SU-DHL-6 (cell line): ENCODE data around the gene ZNF716.

ENCODE experiments used
- H2AFZ ChIP-seq: fragments of 200-600 bp; sonication (generic); 2 replicates; pipeline ENCODE4 v1.6.1; 2014; ENCODE audit warnings: low read depth, mild to moderate bottlenecking, moderate library complexity, mixed read lengths, antibody characterized with exemption, low read length; ENCODE audit not compliant: severe bottlenecking
- H3F3A ChIP-seq: fragments of 200-600 bp; shearing (Covaris generic); 2 replicates; pipeline ENCODE4 v1.6.0; 2016; ENCODE audit warnings: antibody characterized with exemption, mild to moderate bottlenecking; ENCODE audit not compliant: insufficient read depth
- H3K27ac ChIP-seq: fragments of 200-600 bp; sonication (generic); 2 replicates; pipeline ENCODE4 v1.5.1; 2016; ENCODE audit warnings: low read depth, mild to moderate bottlenecking, low read length, moderate library complexity, mixed read lengths
- H3K27me3 ChIP-seq: fragments of 200-600 bp; sonication (generic), shearing (Covaris generic); 2 replicates; pipeline ENCODE4 v1.6.0; 2014; ENCODE audit warnings: mild to moderate bottlenecking, low read length
- H3K36me3 ChIP-seq: fragments of 200-600 bp; sonication (generic); 2 replicates; pipeline ENCODE4 v1.6.1; 2014; ENCODE audit warnings: mild to moderate bottlenecking, low read length, mixed read lengths
- H3K4me2 ChIP-seq: fragments of 300-600, 200-600 bp; shearing (Covaris generic), sonication (generic); 2 replicates; pipeline ENCODE4 v1.6.0; 2014; ENCODE audit warnings: low read length, low read depth, mild to moderate bottlenecking; ENCODE audit not compliant: poor library complexity, severe bottlenecking
- H3K4me3 ChIP-seq: fragments of 200-600 bp; sonication (generic); 2 replicates; pipeline ENCODE4 v1.5.1; 2014; ENCODE audit warnings: antibody characterized with exemption, low read length, mild to moderate bottlenecking, mixed read lengths; ENCODE audit not compliant: insufficient read depth, poor library complexity, severe bottlenecking
- H3K79me2 ChIP-seq: fragments of 200-600 bp; sonication (generic); 2 replicates; pipeline ENCODE4 v1.6.1; 2014; ENCODE audit warnings: mild to moderate bottlenecking, low read length, moderate library complexity; ENCODE audit not compliant: insufficient read depth
- H3K9ac ChIP-seq: fragments of 200-600 bp; sonication (generic); 2 replicates; pipeline ENCODE4 v1.7.0; 2014; ENCODE audit warnings: mild to moderate bottlenecking, low read length
- H3K9me2 ChIP-seq: fragments of 200-600 bp; sonication (generic); replicated peaks from 2 replicates; pipeline ENCODE4 v1.6.1; 2014; ENCODE audit warnings: low read length; ENCODE audit not compliant: insufficient read depth
- H3K9me3 ChIP-seq: fragments of 200-600 bp; sonication (generic); 2 replicates; pipeline ENCODE4 v1.6.1; 2014; ENCODE audit warnings: low read length, mixed read lengths; ENCODE audit not compliant: insufficient read depth
- H4K20me1 ChIP-seq: fragments of 200-600 bp; sonication (generic); 2 replicates; pipeline ENCODE4 v1.6.1; 2014; ENCODE audit warnings: low read depth, mild to moderate bottlenecking, antibody characterized with exemption, low read length, moderate library complexity, mixed read lengths
- EZH2phosphoT487 ChIP-seq: fragments of 200-600 bp; sonication (generic), shearing (Covaris generic); conservative IDR thresholded peaks from 2 replicates; pipeline ENCODE4 v1.6.1; 2018; ENCODE audit warnings: mild to moderate bottlenecking, antibody characterized with exemption, low read length, moderate library complexity, mixed read lengths
- TF ChIP-seq, protein P1 (sequence below): fragments of 200-600 bp; sonication (generic); IDR thresholded peaks from one replicate; pipeline ENCODE4 v1.5.1; 2017; ENCODE audit warnings: antibody characterized with exemption, mild to moderate bottlenecking, low read length, moderate library complexity; ENCODE audit not compliant: insufficient read depth, poor library complexity, severe bottlenecking

The ZNF716 gene

DNA sequence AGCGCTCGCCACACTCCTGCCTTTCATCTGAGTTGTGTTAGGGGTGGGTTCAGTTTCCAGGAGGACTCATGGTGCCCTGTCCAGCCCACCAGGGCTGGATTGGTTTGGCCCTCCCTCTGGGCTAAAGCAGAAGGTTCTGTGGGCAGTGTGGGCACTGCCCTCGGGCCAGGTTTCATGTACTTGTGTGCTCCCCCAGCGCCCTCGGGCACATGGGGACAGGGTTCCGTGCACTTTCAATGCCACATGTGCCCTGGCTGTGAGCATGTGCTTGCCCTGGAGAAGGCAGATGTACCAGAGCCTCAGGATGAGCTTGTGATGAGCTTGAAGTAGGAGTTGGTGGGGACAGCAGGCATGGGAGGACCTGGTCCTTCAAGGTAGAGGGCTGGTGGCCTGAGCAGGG is 35.6 kb upstream of the ZNF716 start:
- Histone ChIP-seq H3K4me2 (no peak overlapping the region), H3K4me3 (no peak overlapping the region), H3K27me3 (no peaks in the 10 kb centered on the region), H3F3A (no peaks in the 10 kb centered on the region), H3K9me3 (no peaks in the 10 kb centered on the region; the same call in 1 of the 2 replicates), H3K9ac (no peak overlapping the region), H4K20me1 (no peaks in the 10 kb centered on the region), H3K9me2 (0 out of 2 replicates have a peak, but pooled peaks cover 5% of the 10 kb centered on the region), H3K79me2 (no peaks in the 10 kb centered on the region), H2AFZ (no peak overlapping the region), H3K36me3 (no peaks in the 10 kb centered on the region), H3K27ac (no peak overlapping the region)
- TF ChIP-seq, protein P1, sequence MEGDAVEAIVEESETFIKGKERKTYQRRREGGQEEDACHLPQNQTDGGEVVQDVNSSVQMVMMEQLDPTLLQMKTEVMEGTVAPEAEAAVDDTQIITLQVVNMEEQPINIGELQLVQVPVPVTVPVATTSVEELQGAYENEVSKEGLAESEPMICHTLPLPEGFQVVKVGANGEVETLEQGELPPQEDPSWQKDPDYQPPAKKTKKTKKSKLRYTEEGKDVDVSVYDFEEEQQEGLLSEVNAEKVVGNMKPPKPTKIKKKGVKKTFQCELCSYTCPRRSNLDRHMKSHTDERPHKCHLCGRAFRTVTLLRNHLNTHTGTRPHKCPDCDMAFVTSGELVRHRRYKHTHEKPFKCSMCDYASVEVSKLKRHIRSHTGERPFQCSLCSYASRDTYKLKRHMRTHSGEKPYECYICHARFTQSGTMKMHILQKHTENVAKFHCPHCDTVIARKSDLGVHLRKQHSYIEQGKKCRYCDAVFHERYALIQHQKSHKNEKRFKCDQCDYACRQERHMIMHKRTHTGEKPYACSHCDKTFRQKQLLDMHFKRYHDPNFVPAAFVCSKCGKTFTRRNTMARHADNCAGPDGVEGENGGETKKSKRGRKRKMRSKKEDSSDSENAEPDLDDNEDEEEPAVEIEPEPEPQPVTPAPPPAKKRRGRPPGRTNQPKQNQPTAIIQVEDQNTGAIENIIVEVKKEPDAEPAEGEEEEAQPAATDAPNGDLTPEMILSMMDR: no peak
- TF ChIP-seq EZH2phosphoT487: no peak

DNA sequence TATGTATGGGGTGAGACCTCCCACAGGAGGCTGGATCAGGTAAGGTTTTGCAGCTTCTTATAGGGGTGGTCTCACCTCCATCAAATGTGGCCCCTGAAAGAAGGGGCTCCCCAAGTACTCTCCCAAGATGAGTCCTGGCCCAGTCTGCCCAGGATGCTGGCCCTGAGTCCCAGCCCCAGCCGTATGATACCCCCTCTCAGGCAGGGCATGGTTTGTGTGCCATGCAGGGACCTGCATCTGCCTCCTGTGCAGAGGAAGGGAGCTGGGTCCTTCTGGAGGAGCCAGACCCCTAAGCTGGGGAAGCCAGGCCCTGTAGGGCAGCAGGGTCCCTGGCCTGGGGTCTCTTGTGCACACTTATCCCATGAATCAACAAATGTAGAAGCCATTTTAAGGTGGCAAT is 35.1 kb upstream of the ZNF716 start:
- no peak overlapping the region for H3K4me2 ChIP-seq
- no peak overlapping the region for H3K4me3 ChIP-seq
- H3K9me3 ChIP-seq: no peaks in the 10 kb centered on the region; the same call in 1 of the 2 replicates
- no peak overlapping the region for H2AFZ ChIP-seq
- H3K36me3 ChIP-seq: no peaks in the 10 kb centered on the region
- no peaks in the 10 kb centered on the region for H3K27me3 ChIP-seq
- no peak for TF ChIP-seq EZH2phosphoT487
- TF ChIP-seq, protein P1: no peak
- H3K27ac ChIP-seq: no peak overlapping the region
- 0 out of 2 replicates have a peak, but pooled peaks cover 5% of the 10 kb centered on the region for H3K9me2 ChIP-seq
- H3K9ac ChIP-seq: no peak overlapping the region
- H4K20me1 ChIP-seq: no peaks in the 10 kb centered on the region
- H3K79me2 ChIP-seq: no peaks in the 10 kb centered on the region
- H3F3A ChIP-seq: no peaks in the 10 kb centered on the region

DNA sequence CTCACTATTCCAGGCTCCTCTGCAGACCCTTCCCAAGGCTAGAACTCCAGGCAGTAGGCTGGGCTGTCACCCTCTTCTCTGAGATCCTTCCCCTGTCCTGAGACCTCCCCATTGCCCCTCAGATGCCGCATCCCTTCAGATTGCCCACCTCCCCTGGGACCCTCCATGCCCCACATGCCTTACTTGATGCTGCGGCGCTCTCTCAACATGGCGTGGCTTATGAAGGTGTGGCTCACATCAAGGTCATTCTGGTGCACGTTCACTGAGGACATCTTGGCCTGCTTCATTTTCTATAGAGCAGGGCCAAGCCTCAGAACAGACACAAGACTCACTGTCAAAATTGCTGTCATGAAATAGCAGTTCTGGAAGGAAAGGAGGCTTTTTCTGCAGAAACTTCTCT is 34.7 kb upstream of the ZNF716 start:
- Histone ChIP-seq H3K79me2 (no peaks in the 10 kb centered on the region), H3K4me3 (no peak overlapping the region), H3K27me3 (no peaks in the 10 kb centered on the region), H3K9ac (no peak overlapping the region), H3K4me2 (no peak overlapping the region), H4K20me1 (no peaks in the 10 kb centered on the region), H3K27ac (no peak overlapping the region), H3K9me3 (no peaks in the 10 kb centered on the region; the same call in 1 of the 2 replicates), H3K36me3 (no peaks in the 10 kb centered on the region), H2AFZ (no peak overlapping the region), H3K9me2 (0 out of 2 replicates have a peak, but pooled peaks cover 5% of the 10 kb centered on the region), H3F3A (no peaks in the 10 kb centered on the region)
- TF ChIP-seq EZH2phosphoT487: no peak
- TF ChIP-seq, protein P1: no peak

DNA sequence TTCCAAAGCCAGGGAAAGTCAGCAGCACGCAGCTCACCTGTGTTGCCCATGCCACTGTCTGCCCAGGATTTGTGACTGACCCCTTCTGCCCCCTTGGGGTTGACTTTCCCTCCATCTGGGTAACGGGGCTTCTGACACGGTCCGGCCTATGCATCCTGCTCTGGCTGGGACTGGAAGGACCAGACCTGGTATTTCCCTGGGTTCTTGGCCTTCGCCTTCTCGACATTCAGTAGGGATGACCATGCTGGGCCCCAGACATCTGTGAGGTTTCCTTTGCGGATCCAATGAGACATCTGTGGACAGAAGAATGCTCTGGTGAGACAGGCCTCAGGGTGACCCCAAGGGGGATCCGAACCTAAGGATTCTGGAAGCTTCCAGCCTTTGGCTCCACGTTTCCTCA is 34.2 kb upstream of the ZNF716 start:
- no peak overlapping the region for H3K4me2 ChIP-seq

More for the DNA sequence above, 34.2 kb upstream of the ZNF716 start:
- H3K4me3 ChIP-seq: no peak overlapping the region
- no peaks in the 10 kb centered on the region for H3K36me3 ChIP-seq
- H3K9ac ChIP-seq: no peak overlapping the region
- no peaks in the 10 kb centered on the region for H3F3A ChIP-seq
- H3K9me3 ChIP-seq: no peaks in the 10 kb centered on the region; the same call in 1 of the 2 replicates
- H3K27ac ChIP-seq: no peak overlapping the region
- H3K27me3 ChIP-seq: no peaks in the 10 kb centered on the region
- TF ChIP-seq, protein P1: no peak
- no peak for TF ChIP-seq EZH2phosphoT487
- no peak overlapping the region for H2AFZ ChIP-seq
- no peaks in the 10 kb centered on the region for H4K20me1 ChIP-seq
- H3K9me2 ChIP-seq: 0 out of 2 replicates have a peak, but pooled peaks cover 5% of the 10 kb centered on the region
- H3K79me2 ChIP-seq: no peaks in the 10 kb centered on the region
